Sigmoid colon (tissue), 7 donors: ENCODE data around the gene PLAGL2. TPM values are rescaled to one million over a fixed set of nuclear protein-coding genes. Genes with fewer than 3 reads are reported as not detected.
"Not testable (repeated sequence)": the region's sequence is repeated elsewhere in the genome, so short reads cannot be mapped to it uniquely, and the experiment has no call there.

Experiments
- DNase-seq: peaks from one replicate; pipeline ENCODE4 v3.0.0-alpha.2; 2019
- H3K27ac ChIP-seq, 4 donors: fragments of 200-600 bp; sonication (generic); one replicate each; pipeline ENCODE4 v1.5.1; 2016 to 2019; ENCODE audit warnings: mild to moderate bottlenecking in 1 of 4
- H3K27me3 ChIP-seq, 3 donors: fragments of 200-600 bp; sonication (generic); one replicate each; pipeline ENCODE4 v1.5.1; 2019; ENCODE audit warnings: mild to moderate bottlenecking in 1 of 3
- H3K36me3 ChIP-seq, 4 donors: fragments of 200-600 bp; sonication (generic); one replicate each; pipeline ENCODE4 v1.5.1; 2016 to 2019
- H3K4me1 ChIP-seq, 4 donors: fragments of 200-600 bp; sonication (generic); one replicate each; pipeline ENCODE4 v1.5.1; 2017 to 2019
- H3K4me3 ChIP-seq, 4 donors: fragments of 200-600 bp; sonication (generic); one replicate each; pipeline ENCODE4 v1.5.1; 2017 to 2019; ENCODE audit warnings: mild to moderate bottlenecking in 2 of 4, moderate library complexity in 1 of 4
- H3K9me3 ChIP-seq, 4 donors: fragments of 200-600 bp in 3 of 4; sonication (generic) in 3 of 4; one replicate each; pipeline versions ENCODE4 v1.5.1 to v1.6.1; 2013 to 2019
- CTCF ChIP-seq, 4 experiments: fragments of 450-650 bp in 3 of 4; fragments of 200-600 bp in 1 of 4; IDR thresholded peaks; one replicate each; pipeline ENCODE4 v1.5.1; 2016 to 2019; ENCODE audit warnings: antibody characterized with exemption in 4 of 4, mild to moderate bottlenecking in 3 of 4, moderate library complexity in 2 of 4
- EP300 ChIP-seq, 4 donors: sonication (generic); formaldehyde crosslinking; IDR thresholded peaks; one replicate each; pipeline ENCODE4 v1.6.1; 2017; ENCODE audit warnings: antibody characterized with exemption in 4 of 4
- POLR2A ChIP-seq, 2 donors: fragments of 450-650 bp; IDR thresholded peaks; one replicate each; pipeline ENCODE4 v1.6.1; 2016; ENCODE audit warnings: antibody characterized with exemption in 2 of 2, mild to moderate bottlenecking in 2 of 2, moderate library complexity in 2 of 2
- POLR2AphosphoS5 ChIP-seq, 4 donors: sonication (generic); formaldehyde crosslinking; IDR thresholded peaks; one replicate each; pipeline ENCODE4 v1.6.1; 2017; ENCODE audit warnings: antibody characterized with exemption in 4 of 4
- WGBS, 2 donors: extraction: QIAGEN DNeasy Blood & Tissue Kit; methylation state at CpG; one replicate each; pipeline ENCODE4 v1.1.7; 2013; 5-methylcytosine and 5-hydroxymethylcytosine counted together
- intact Hi-C: fragments of 100-400 bp; cut with DNase I; formaldehyde crosslinking; loops from one replicate; pipeline ENCODE4 v1.15.1; 2023
- polyA plus RNA-seq, 3 donors: library from polyadenylated mRNA; stranded (reverse); fragments of 200-250 nt; gene quantifications; one replicate each; pipeline ENCODE4 v1.2.3, GENCODE V29; 2013
- total RNA-seq, 4 donors: library from RNA; depleted of rRNA; stranded (reverse); fragments of >200 nt; gene quantifications; one replicate each; pipeline ENCODE4 v1.1.0, GENCODE V29; 2016
- donor health status: healthy with polysubstance abuse.
- donor health status: Bipolar disorder and iron deficiency.
- donor health status: healthy.

The PLAGL2 gene
- total and polyA plus RNA-seq, 7 donors, result 3.0 to 12.5 (median 5.0) TPM

- Histone ChIP-seq H3K4me3 (no peak overlapping the region), H3K27me3 (no peaks in the 10 kb centered on the region), H3K9me3 (no peaks in the 10 kb centered on the region), H3K4me1 (no peaks in the 10 kb centered on the region), H3K36me3 (peaks cover 0 to 5% (median 0%) of the 10 kb centered on the region in 4 donors), H3K27ac (no peak overlapping the region)
- TF ChIP-seq CTCF (IDR thresholded peaks at IDR 0.05), result no peak
- TF ChIP-seq POLR2AphosphoS5 (IDR thresholded peaks at IDR 0.05), result no peak
- no peak for TF ChIP-seq EP300 (IDR thresholded peaks at IDR 0.05)
- TF ChIP-seq POLR2A (IDR thresholded peaks at IDR 0.05), result no peak
- intact Hi-C loops, result no loop called here
- DNase-seq, result no peak
- WGBS, 2 donors, result 91 to 94% methylated on average over 4 of the region's 4 CpGs
Measured at GRCh38 chr20:32179934-32180333, 27.6 kb downstream of the PLAGL2 start.

- Histone ChIP-seq H3K27me3 (no peaks in the 10 kb centered on the region), H3K9me3 (no peaks in the 10 kb centered on the region), H3K4me3 (no peak overlapping the region), H3K36me3 (peaks cover 0 to 5% (median 0%) of the 10 kb centered on the region in 4 donors), H3K4me1 (no peaks in the 10 kb centered on the region), H3K27ac (no peak overlapping the region)
- TF ChIP-seq POLR2AphosphoS5 (IDR thresholded peaks at IDR 0.05), result no peak
- TF ChIP-seq CTCF (IDR thresholded peaks at IDR 0.05), result no peak
- no peak for TF ChIP-seq EP300 (IDR thresholded peaks at IDR 0.05)
- no peak for TF ChIP-seq POLR2A (IDR thresholded peaks at IDR 0.05)
- intact Hi-C loops, result no loop called here
- WGBS, 2 donors, result 91 to 95% methylated on average over 2 of the region's 2 CpGs
- DNase-seq, result peak; percentile 14
Measured at GRCh38 chr20:32179515-32179914, 28.0 kb downstream of the PLAGL2 start.

DNA sequence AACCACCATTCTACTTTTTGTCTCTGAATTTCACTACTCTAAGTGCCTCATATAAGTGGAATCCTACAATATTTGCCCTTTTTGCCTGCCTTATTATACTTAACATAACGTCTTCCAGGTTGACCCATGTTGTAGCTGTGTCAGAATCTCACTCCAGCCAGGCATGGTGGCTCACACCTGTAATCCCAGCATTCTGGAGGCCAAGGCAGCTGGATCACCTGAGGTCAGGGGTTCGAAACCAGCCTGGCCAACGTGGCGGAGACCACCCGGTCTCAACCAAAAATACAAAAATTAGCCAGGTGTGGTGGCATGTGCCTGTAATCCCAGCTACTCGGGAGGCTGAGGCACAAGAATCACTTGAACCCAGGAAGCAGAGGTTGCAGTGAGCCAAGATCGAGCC is 29.8 kb downstream of the PLAGL2 start:
- intact Hi-C loops, H3K4me3 ChIP-seq, H3K27me3 ChIP-seq, H3K27ac ChIP-seq, H3K4me1 ChIP-seq, H3K36me3 ChIP-seq, H3K9me3 ChIP-seq: not testable (repeated sequence)
- WGBS, 2 donors, result 94% methylated on average over 7 of the region's 7 CpGs
- DNase-seq, result peak; percentile 3

DNA sequence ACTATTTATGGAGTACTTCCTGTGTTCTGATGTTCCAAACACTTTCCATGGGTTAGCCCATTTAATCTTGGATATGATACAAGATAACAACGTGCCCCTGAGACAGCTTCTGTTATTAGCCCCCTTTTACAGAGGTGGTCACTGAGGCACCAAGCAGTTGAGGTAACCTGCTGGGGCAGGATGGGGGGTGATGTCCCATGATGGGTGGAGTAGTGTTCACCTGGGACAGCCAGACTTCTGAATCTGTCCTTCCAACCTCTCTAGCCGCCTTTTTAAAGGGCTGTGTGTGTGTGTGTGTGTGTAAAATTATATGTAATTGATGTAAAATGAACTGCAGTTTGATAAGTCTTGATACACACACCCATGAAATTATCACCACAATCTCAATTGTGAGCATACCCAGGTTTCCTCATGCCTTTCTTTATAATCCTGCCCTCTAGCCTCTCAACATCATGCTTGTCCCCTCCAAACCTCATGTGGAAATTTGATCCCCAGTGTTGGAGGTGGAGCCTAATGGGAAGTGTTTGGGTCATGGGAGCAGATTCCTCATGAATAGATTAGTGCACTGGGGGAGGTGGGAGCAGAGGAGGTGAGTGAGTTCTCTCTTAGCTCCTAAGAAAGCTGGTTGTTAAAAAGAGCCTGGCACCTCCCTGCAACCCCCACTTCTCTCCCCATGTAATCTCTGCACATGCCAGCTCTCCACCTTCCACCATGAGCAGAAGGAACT is 39.2 kb downstream of the PLAGL2 start:
- WGBS, 2 donors, result 57 to 77% methylated on average over 2 of the region's 2 CpGs
- peaks cover 0 to 40% (median 22%) of the 10 kb centered on the region in 4 donors for H3K36me3 ChIP-seq
- no peak for TF ChIP-seq EP300 (IDR thresholded peaks at IDR 0.05)
- no peak for TF ChIP-seq POLR2AphosphoS5 (IDR thresholded peaks at IDR 0.05)
- TF ChIP-seq POLR2A (IDR thresholded peaks at IDR 0.05), result no peak
- no peak for TF ChIP-seq CTCF (IDR thresholded peaks at IDR 0.05)
- H3K4me1 ChIP-seq, result peaks cover 0 to 15% (median 0%) of the 10 kb centered on the region in 4 donors
- no peaks in the 10 kb centered on the region for H3K27me3 ChIP-seq
- no peaks in the 10 kb centered on the region for H3K9me3 ChIP-seq
- intact Hi-C loops, result no loop called here
- H3K27ac ChIP-seq, result no peak overlapping the region
- H3K4me3 ChIP-seq, result no peak overlapping the region
- DNase-seq, result peak; percentile 12

DNA sequence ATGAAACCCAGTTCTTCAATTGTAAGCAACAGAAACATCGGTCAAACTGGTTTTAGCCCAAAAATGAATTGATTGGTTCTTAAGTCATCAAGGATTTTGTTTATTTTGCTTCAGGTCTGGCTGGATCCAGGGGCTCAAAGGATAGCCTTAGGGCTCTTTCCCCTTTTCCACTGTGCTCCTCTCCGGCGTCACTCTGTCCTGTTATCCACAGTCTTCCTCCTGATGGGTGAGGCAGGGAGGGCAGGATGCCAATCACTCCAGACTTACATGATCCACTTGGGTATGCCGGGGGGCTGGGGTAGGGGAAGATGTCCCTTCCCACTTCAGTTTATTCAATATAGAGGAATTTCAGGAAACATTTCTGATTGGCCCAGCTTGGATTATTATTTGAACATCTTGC is 40.0 kb downstream of the PLAGL2 start:
- Histone ChIP-seq H3K9me3 (no peaks in the 10 kb centered on the region), H3K27me3 (no peaks in the 10 kb centered on the region), H3K4me1 (peaks cover 0 to 15% (median 0%) of the 10 kb centered on the region in 4 donors), H3K36me3 (peaks cover 0 to 48% (median 24%) of the 10 kb centered on the region in 4 donors), H3K4me3 (no peak overlapping the region), H3K27ac (no peak overlapping the region)
- intact Hi-C loops, result no loop called here
- TF ChIP-seq POLR2AphosphoS5 (IDR thresholded peaks at IDR 0.05) (no peak), CTCF (IDR thresholded peaks at IDR 0.05) (no peak), POLR2A (IDR thresholded peaks at IDR 0.05) (no peak), EP300 (IDR thresholded peaks at IDR 0.05) (no peak)
- WGBS, 2 donors, result 97 to 98% methylated on average over 4 of the region's 4 CpGs
- DNase-seq, result peak; percentile 57
